ENCODE measurements around the gene KIF12.
"Not testable (repeated sequence)": the region's sequence is repeated elsewhere in the genome, so short reads cannot be mapped to it uniquely, and the experiment has no call there.

The KIF12 gene

DNA sequence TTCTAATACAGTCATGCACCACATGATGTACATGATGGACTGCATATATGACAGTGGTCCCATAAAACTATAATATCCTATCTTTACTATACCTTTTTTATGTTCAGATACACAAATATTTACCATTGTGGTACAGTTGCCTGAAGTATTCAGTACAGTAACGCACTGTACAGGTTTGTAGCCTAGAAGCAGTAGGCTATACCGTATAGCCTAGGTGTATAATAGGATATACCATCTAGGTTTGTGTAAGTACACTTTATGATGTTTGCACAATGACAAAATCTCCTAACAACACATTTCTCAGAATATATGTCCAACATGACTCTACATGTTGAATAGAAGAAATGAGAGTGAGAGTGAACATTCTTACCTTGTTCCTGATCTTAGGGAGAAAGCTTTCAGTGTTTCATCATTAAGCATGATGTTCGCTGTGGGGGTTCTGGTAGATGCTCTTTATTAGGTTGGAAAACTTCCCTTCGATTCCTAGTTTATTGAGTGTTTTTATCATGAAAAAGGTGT lies 52.8 kb downstream of the KIF12 start:
- Histone ChIP-seq H3K79me2 (no peaks in the 10 kb centered on the region), H3K9ac (no peak overlapping the region), H3K27me3 (ENCODE audit: control insufficient read depth, insufficient read depth, low read length) (no peaks in the 10 kb centered on the region), H2AFZ (no peak overlapping the region), H3K4me2 (ENCODE audit: low read length) (no peak overlapping the region), H3K27ac (no peak overlapping the region), H3K4me3 (ENCODE audit: low read depth, low read length) (no peak overlapping the region), H3K36me3 (ENCODE audit: control insufficient read depth, insufficient read depth, low read length) (no peaks in the 10 kb centered on the region), H3K9me3 (ENCODE audit: control insufficient read depth, low read length) (no peaks in the 10 kb centered on the region), H3K4me1 (no peaks in the 10 kb centered on the region)
- TF ChIP-seq, protein P1, sequence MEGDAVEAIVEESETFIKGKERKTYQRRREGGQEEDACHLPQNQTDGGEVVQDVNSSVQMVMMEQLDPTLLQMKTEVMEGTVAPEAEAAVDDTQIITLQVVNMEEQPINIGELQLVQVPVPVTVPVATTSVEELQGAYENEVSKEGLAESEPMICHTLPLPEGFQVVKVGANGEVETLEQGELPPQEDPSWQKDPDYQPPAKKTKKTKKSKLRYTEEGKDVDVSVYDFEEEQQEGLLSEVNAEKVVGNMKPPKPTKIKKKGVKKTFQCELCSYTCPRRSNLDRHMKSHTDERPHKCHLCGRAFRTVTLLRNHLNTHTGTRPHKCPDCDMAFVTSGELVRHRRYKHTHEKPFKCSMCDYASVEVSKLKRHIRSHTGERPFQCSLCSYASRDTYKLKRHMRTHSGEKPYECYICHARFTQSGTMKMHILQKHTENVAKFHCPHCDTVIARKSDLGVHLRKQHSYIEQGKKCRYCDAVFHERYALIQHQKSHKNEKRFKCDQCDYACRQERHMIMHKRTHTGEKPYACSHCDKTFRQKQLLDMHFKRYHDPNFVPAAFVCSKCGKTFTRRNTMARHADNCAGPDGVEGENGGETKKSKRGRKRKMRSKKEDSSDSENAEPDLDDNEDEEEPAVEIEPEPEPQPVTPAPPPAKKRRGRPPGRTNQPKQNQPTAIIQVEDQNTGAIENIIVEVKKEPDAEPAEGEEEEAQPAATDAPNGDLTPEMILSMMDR (IDR thresholded peaks at IDR 0.05), result no peak

DNA sequence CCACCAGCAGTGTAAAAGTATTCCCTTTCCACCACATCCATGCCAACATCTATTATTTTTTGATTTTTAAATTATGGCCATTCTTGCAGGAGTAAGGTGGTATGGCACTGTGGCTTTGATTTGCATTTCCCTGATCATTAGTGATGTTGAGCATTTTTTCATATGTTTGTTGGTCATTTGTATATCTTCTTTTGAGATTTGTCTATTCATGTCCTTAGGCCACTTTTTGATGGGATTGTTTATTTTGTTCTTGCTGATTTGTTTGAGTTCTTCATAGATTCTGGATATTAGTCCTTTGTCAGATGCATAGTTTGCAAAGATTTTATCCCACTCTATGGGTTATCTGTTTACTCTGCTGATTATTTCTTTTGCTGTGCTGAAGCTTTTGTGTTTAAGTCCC lies 55.4 kb downstream of the KIF12 start:
- not testable (repeated sequence) for H3K9me3 ChIP-seq (ENCODE audit: control insufficient read depth, low read length); H3K4me3 ChIP-seq (ENCODE audit: low read depth, low read length); H3K4me1 ChIP-seq; H3K79me2 ChIP-seq; H3K36me3 ChIP-seq (ENCODE audit: control insufficient read depth, insufficient read depth, low read length); H3K27ac ChIP-seq; H3K4me2 ChIP-seq (ENCODE audit: low read length); H2AFZ ChIP-seq; H3K9ac ChIP-seq; H3K27me3 ChIP-seq (ENCODE audit: control insufficient read depth, insufficient read depth, low read length)
